Measurements from ENCODE around the gene CYSLTR2.

DNA sequence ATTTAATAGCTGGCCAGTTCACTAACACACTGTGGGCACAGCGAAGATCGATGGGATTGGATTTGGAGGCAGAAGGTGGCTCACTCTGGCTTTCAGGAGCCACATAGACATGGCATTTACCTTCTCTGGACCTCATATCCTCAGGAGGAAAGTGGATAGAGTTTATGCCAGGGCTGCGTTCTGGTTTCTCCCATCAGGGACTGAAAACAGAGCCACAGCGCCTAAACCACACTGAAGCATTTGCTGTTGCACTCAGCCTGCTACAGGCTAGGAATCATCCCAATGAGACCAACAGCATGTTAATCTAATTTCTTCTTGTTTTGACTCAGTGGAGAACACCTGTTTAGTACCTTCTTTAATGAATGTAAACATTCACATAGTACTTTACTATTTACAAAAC is 1.6 kb downstream of the CYSLTR2 start:
- TF ChIP-seq, protein P1, sequence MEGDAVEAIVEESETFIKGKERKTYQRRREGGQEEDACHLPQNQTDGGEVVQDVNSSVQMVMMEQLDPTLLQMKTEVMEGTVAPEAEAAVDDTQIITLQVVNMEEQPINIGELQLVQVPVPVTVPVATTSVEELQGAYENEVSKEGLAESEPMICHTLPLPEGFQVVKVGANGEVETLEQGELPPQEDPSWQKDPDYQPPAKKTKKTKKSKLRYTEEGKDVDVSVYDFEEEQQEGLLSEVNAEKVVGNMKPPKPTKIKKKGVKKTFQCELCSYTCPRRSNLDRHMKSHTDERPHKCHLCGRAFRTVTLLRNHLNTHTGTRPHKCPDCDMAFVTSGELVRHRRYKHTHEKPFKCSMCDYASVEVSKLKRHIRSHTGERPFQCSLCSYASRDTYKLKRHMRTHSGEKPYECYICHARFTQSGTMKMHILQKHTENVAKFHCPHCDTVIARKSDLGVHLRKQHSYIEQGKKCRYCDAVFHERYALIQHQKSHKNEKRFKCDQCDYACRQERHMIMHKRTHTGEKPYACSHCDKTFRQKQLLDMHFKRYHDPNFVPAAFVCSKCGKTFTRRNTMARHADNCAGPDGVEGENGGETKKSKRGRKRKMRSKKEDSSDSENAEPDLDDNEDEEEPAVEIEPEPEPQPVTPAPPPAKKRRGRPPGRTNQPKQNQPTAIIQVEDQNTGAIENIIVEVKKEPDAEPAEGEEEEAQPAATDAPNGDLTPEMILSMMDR (IDR thresholded peaks at IDR 0.05): no peak
- no peak for TF ChIP-seq POLR2A (IDR thresholded peaks at IDR 0.05)
